Ovary (tissue), 9 donors: ENCODE measurements around the gene TUSC1. TPM values are rescaled to one million over a fixed set of nuclear protein-coding genes. Genes with fewer than 3 reads are reported as not detected.
"Not testable (repeated sequence)": the region's sequence is repeated elsewhere in the genome, so short reads cannot be mapped to it uniquely, and the experiment has no call there.

ENCODE experiments used
- DNase-seq, 5 donors: peaks; one replicate each; pipeline ENCODE4 v3.0.0-alpha.2; 2019 to 2020
- H3K27ac ChIP-seq, 2 donors: fragments of 200-600 bp; one replicate each; pipeline versions ENCODE4 v1.5.1 to v1.8.0; 2019 to 2022
- H3K27me3 ChIP-seq: fragments of 200-600 bp; one replicate; pipeline ENCODE4 v1.8.0; 2022
- H3K36me3 ChIP-seq: fragments of 200-600 bp; sonication (generic); one replicate; pipeline ENCODE4 v1.5.1; 2019
- H3K4me1 ChIP-seq: one replicate; pipeline ENCODE4 v1.8.1; 2013; ENCODE audit warnings: mild to moderate bottlenecking, moderate library complexity; ENCODE audit not compliant: insufficient read depth
- H3K4me3 ChIP-seq: fragments of 200-600 bp; sonication (generic); one replicate; pipeline ENCODE4 v1.5.1; 2017
- H3K9me3 ChIP-seq, 2 donors: fragments of 200-600 bp in 1 of 2; sonication (generic) in 1 of 2; one replicate each; pipeline versions ENCODE4 v1.5.1 to v1.8.1; 2013 to 2019; ENCODE audit warnings: mild to moderate bottlenecking in 1 of 2, moderate library complexity in 1 of 2
- CTCF ChIP-seq, 3 donors: fragments of 450-650 bp in 2 of 3; fragments of 200-600 bp in 1 of 3; IDR thresholded peaks; one replicate each; pipeline versions ENCODE4 v1.5.1 to v1.8.0; 2016 to 2022; ENCODE audit warnings: antibody characterized with exemption in 3 of 3, mild to moderate bottlenecking in 1 of 3
- EP300 ChIP-seq: sonication (generic); formaldehyde crosslinking; IDR thresholded peaks from one replicate; pipeline ENCODE4 v1.6.1; 2017; ENCODE audit warnings: antibody characterized with exemption
- POLR2A ChIP-seq: fragments of 450-650 bp; IDR thresholded peaks from one replicate; pipeline ENCODE4 v1.6.1; 2017; ENCODE audit warnings: antibody characterized with exemption, mild to moderate bottlenecking, moderate library complexity
- WGBS, 3 donors: extraction: QIAGEN DNeasy Blood & Tissue Kit in 1 of 3; methylation state at CpG; one replicate each; pipeline versions ENCODE4 v1.1.5 to v1.1.7; 2013 to 2017; 5-methylcytosine and 5-hydroxymethylcytosine counted together
- intact Hi-C, 4 donors: fragments of 100-400 bp; cut with DNase I; formaldehyde crosslinking; loops; one replicate each; pipeline versions ENCODE4 v1.11.0 to v1.15.1; 2022 to 2023
- polyA plus RNA-seq, 2 donors: library from polyadenylated mRNA; stranded (reverse); fragments of 200-250 nt in 1 of 2; fragments of 350-450 nt in 1 of 2; fragmentation: Illumina TruSeq in 1 of 2; extraction: RNeasy Lipid Tissue Mini Kit (QIAGEN cat#74804) in 1 of 2; gene quantifications; one replicate each; pipeline ENCODE4 v1.2.3, GENCODE V29; 2013 to 2014
- total RNA-seq, 7 donors: library from RNA; depleted of rRNA in 2 of 7; stranded (reverse); fragments of >200 nt in 2 of 7; fragmentation: NEBNext Ultra II Directional in 3 of 7; extraction: Animal tissue kit (Norgen Biotek cat#: 25700) in 3 of 7; gene quantifications; one replicate each; pipeline versions ENCODE4 v1.1.0 to v1.2.4, GENCODE V29; 2016 to 2023
- donor health status: DM: no; HTN: no; CAD: no; lungs with moderate emphysema.
- donor health status: DM: no; HTN: no; CAD: no.
- donor health status: Bipolar disorder and iron deficiency.
- donor health status: DM: yes; HTN: yes; CAD: no.
- donor health status: DM: no; HTN: no; CAD: no.
- donor health status: DM: yes; HTN: yes; CAD: no.

The TUSC1 gene
- total and polyA plus RNA-seq, 9 donors: 12.0 to 35.0 (median 16.6) TPM

GRCh38 chr9:25709941-25710340, 31.7 kb upstream of the TUSC1 start:
- no peak for DNase-seq
- Histone ChIP-seq H3K27me3 (no peaks in the 10 kb centered on the region), H3K36me3 (no peaks in the 10 kb centered on the region), H3K27ac (no peak overlapping the region), H3K4me3 (no peak overlapping the region), H3K4me1 (no peaks in the 10 kb centered on the region), H3K9me3 (no peaks in the 10 kb centered on the region)
- intact Hi-C loops: no loop called here
- TF ChIP-seq EP300 (no peak), POLR2A (no peak), CTCF (IDR thresholded peaks at IDR 0.05) (no peak)

- H3K36me3 ChIP-seq: no peaks in the 10 kb centered on the region
- 88 to 91% (median 88%) methylated on average over 4 of the region's 4 CpGs for WGBS, 3 donors
- no peaks in the 10 kb centered on the region for H3K27me3 ChIP-seq
- no peak overlapping the region for H3K27ac ChIP-seq
- TF ChIP-seq POLR2A (no peak), EP300 (no peak), CTCF (IDR thresholded peaks at IDR 0.05) (no peak)
- no peaks in the 10 kb centered on the region for H3K9me3 ChIP-seq
- H3K4me3 ChIP-seq: no peak overlapping the region
- H3K4me1 ChIP-seq: no peaks in the 10 kb centered on the region
- DNase-seq: no peak
- intact Hi-C loops: no loop called here
Measured at GRCh38 chr9:25704800-25705199, 26.6 kb upstream of the TUSC1 start.

GRCh38 chr9:25703701-25704357, 25.6 kb upstream of the TUSC1 start:
- WGBS, 3 donors: 10 to 14% (median 14%) methylated on average over 2 of the region's 2 CpGs
- intact Hi-C loops: no loop called here
- no peak overlapping the region for H3K4me3 ChIP-seq
- no peaks in the 10 kb centered on the region for H3K9me3 ChIP-seq
- H3K36me3 ChIP-seq: no peaks in the 10 kb centered on the region
- H3K4me1 ChIP-seq: no peaks in the 10 kb centered on the region
- TF ChIP-seq POLR2A: no peak
- H3K27me3 ChIP-seq: no peaks in the 10 kb centered on the region
- DNase-seq: no peak
- H3K27ac ChIP-seq: no peak overlapping the region

GRCh38 chr9:25702536-25702935, 24.3 kb upstream of the TUSC1 start:
- no peak for TF ChIP-seq CTCF (IDR thresholded peaks at IDR 0.05)
- TF ChIP-seq EP300: no peak
- no peak for TF ChIP-seq POLR2A
- Histone ChIP-seq H3K36me3 (no peaks in the 10 kb centered on the region), H3K4me1 (no peaks in the 10 kb centered on the region), H3K27ac (no peak overlapping the region), H3K4me3 (no peak overlapping the region), H3K27me3 (no peaks in the 10 kb centered on the region), H3K9me3 (no peaks in the 10 kb centered on the region)
- WGBS, 3 donors: 85 to 90% (median 89%) methylated on average over 3 of the region's 3 CpGs
- no peak for DNase-seq
- intact Hi-C loops: no loop called here

GRCh38 chr9:25700899-25701298, 22.7 kb upstream of the TUSC1 start:
- WGBS, 3 donors: 43 to 56% (median 52%) methylated on average over 3 of the region's 3 CpGs
- H3K36me3 ChIP-seq, DNase-seq, H3K4me1 ChIP-seq, H3K4me3 ChIP-seq, H3K9me3 ChIP-seq, H3K27me3 ChIP-seq, H3K27ac ChIP-seq, intact Hi-C loops: not testable (repeated sequence)
